AG09319 (cell line): ENCODE data around the gene ATP2A2.

ENCODE experiments used
- DNase-seq: peaks from one replicate; pipeline ENCODE4 v3.0.0-alpha.2; 2010; ENCODE audit warnings: low read depth; ENCODE audit errors: extremely low read depth
- TF ChIP-seq, protein P1 (sequence below): IDR thresholded peaks from 2 replicates; pipeline ENCODE4 v1.5.1; 2011; ENCODE audit warnings: low read depth, mild to moderate bottlenecking, inconsistent platforms, low read length, moderate library complexity

The ATP2A2 gene

DNA sequence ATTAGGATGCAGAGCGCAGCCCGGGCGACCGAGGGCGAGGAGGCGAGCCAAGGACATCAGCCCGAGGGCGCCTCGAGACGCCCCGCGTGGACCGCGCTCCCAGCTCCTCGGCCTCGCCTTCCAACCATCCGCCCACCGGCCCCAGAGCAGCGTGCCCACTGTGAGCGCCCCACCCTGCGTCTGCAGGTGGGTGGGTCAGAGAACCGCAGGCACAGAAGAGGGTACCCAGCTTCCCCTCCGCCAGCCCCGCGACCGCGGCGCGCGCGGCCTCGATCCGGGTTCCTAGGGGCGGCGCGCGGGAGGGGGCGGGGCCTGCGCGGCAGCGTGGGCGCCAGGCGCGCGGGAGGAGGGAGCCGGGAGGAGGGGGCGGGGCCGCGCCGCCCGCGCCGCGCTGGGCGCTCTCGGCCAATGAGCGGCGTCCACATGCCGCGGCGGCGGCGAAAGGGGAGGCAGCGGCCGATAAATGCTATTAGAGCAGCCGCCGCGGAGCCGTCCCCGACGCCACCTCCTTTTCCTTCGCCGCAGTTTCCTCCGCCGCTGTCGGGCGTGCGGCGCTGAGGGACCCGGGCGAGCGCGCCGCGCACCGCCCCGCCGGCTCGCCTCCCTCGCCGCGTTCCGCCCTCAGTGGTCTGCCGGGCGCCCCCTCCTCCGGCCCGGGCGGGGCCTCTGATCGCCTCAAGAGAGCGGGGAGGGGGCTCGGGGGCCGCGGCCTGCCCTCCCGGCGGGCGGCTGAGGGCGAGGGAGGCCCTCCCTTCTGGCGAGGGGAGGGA is at the start of gene ATP2A2:
ATP2A2 (plus strand) TSS at position 469 of the 770 bp plus-strand sequence. CDS start 543 bp downstream, outside the sequence.
- TF ChIP-seq, protein P1, sequence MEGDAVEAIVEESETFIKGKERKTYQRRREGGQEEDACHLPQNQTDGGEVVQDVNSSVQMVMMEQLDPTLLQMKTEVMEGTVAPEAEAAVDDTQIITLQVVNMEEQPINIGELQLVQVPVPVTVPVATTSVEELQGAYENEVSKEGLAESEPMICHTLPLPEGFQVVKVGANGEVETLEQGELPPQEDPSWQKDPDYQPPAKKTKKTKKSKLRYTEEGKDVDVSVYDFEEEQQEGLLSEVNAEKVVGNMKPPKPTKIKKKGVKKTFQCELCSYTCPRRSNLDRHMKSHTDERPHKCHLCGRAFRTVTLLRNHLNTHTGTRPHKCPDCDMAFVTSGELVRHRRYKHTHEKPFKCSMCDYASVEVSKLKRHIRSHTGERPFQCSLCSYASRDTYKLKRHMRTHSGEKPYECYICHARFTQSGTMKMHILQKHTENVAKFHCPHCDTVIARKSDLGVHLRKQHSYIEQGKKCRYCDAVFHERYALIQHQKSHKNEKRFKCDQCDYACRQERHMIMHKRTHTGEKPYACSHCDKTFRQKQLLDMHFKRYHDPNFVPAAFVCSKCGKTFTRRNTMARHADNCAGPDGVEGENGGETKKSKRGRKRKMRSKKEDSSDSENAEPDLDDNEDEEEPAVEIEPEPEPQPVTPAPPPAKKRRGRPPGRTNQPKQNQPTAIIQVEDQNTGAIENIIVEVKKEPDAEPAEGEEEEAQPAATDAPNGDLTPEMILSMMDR = no peak
- peak; percentile 69 for DNase-seq

DNA sequence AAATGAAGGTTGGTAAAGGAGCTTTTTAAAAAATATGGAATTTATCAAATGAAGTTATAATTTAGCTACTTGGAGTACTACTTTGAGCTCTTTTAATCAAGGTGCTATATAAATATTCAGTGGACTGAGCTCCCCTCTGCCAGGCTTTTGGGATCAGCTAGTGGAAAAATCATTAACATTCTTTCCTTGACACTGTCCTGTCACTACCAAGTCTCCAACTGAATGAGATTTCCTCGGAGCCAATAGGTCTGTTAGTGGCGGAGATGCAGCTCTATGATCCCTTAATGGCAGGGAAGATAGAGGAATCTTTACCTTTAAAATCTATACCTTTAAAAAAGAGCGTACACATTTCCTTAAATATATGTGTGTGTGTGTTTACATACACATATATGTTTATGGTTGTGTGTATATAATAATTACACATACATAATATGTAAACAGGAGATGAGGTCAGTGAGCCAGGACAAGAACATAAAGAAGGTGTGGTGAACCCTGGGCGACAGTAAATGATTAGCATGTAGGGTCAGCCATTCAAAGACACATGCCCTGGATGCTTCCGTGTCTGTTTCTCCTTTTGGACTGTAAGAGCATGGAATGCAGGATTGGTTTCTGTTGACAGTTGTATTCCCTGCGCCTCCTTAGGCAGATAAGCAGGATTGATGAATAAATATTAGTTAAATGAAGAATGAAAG is 47.7 kb upstream of the ATP2A2 start:
- TF ChIP-seq, protein P1 = no peak
- DNase-seq = no peak

DNA sequence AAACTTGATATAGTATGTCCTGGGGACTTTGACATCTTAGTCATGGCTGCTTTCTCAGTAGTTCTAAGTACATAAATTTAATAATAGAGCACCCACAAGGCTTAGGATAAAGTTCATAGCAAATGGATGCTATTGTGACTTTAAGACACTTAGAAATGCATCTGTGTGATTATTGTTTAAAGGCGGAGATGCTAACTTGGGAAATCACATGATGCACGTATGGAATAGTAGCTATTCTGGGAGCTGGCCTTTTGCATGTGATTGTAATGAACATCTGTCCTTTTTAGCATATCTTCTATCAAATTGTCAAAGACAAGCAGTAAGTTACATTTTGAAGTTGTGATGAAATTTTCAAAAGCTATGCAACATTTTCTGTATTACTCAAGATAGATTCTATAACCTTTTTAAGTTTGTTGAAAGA is 46.7 kb upstream of the ATP2A2 start:
- DNase-seq = no peak
- TF ChIP-seq, protein P1 = no peak

DNA sequence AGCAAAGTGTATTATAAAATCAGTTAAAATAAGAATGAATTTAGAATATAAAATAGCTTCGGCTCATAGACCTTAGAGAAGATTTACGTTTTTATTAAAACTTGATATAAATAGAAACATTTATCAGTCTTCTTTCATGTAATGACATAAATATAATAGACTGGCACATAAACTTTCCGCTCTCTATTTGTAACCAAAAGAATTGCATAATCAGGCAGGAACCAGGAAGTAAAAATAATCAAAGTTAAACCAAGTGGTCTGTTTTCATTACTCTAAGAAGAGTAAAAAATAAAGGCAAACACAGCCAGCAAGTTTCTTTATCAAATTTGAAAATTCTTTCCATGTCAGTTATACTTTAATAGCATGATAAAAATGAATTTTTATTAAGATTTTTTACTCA is 46.3 kb upstream of the ATP2A2 start:
- DNase-seq = no peak
- TF ChIP-seq, protein P1 = no peak

DNA sequence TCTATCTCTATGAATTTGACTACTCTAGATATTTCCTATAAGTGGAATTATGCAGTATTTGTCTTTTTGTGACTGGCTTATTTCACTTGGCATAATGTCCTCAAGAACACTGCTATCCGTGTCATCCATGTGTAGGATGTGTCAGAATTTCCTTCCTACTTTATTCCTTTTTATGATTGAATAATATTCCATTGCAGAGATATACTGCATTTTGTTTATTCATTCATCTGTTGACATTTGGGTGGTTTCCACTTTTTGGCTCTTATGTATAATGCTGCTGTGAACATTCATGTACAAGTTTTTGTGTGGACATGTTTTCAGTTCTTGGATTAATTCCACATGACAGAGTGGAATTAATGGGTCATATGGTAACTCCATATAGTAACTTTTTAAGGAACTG is 45.7 kb upstream of the ATP2A2 start:
- no peak for DNase-seq
- TF ChIP-seq, protein P1 = no peak

DNA sequence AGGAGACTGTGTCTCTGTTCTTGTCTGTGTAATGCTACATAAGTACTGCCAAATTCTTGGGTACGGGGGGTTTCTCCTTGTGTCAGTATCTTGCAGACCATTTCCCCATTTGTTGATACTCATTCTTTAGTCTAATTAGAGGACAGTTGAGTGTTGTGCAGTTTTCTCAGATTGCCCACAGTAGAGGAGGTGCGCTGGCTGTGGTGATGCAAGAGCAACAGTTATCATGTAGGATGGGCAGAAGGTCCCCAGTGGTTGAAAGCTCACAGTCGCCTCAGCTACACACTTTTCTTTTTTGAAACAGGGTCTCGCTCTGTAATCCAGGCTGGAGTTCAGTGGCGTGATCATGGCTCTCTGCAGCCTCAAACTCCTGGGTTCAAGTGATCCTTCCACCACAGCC is 37.8 kb upstream of the ATP2A2 start:
- no peak for DNase-seq
- TF ChIP-seq, protein P1 = no peak

DNA sequence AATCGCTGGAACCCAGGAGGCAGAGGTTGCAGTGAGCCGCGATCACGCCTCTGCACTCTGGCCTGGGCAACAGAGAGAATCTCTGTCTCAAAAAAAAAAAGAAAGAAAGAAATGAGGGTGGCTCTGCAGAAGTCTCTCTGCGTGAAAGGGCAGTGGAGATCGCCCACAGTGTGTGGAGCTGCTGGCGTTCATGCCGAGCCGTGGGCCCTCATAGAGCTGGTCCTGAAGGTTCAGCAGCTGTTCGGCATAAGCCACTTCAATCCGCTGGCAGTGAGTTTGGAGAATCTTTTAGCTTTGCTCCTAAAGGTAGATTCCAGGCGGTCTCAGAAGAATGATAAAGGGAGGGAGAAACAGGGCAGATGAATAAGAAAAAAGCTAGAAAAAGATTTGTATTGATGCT is 36.7 kb upstream of the ATP2A2 start:
- TF ChIP-seq, protein P1 = no peak
- no peak for DNase-seq
